ENCODE measurements around the gene RIPK1.
"Not testable (repeated sequence)": the region's sequence is repeated elsewhere in the genome, so short reads cannot be mapped to it uniquely, and the experiment has no call there.

The RIPK1 gene

GRCh38 chr6:3045777-3046176, 22.5 kb upstream of the RIPK1 start:
- DNase-seq (ENCODE audit: low read depth), result no peak

- DNase-seq (ENCODE audit: low read depth), result no peak
Observed at GRCh38 chr6:3046295-3046694, 22.0 kb upstream of the RIPK1 start.

- DNase-seq (ENCODE audit: low read depth), result not testable (repeated sequence)
Observed at GRCh38 chr6:3048009-3048408, 20.3 kb upstream of the RIPK1 start.

DNA sequence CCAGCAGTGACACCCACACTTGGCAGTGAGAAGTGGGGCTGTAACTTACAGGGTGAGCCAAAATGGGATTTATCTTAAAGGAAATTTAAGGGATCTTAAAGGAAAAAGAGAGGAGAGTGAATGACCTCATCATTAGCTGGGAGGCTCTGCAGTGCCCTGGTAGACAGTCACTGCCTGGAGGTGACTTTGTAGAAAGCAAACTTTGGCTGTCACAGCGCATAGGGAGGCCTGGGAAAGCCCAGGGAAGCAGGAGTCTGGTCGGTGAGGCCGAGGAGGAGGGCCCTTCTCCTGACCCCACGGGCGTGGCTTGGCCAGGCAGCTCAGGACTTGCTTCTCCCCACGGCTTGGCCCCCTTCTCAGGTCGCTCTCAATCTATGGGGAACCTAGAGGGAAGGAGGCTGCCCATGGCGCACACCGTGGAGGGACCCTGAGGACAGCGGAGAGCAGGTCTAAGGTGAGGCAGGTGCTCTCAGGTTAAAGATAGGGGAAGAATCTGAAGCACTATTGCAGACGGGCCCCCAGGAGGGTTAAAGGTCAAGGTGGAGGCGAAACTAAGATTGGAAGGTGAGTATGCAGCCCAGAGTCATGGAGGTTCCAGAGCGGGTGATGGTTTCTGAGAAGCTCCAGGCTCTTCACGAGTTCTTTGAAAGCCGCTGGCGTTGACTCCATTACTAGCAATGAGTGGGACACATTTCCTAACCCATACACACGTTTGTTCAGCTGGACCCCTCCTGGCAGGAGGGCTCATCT, 15.6 kb upstream of the RIPK1 start:
- DNase-seq (ENCODE audit: low read depth), result no peak

GRCh38 chr6:3053231-3053508, 15.1 kb upstream of the RIPK1 start:
- no peak for DNase-seq (ENCODE audit: low read depth)

DNA sequence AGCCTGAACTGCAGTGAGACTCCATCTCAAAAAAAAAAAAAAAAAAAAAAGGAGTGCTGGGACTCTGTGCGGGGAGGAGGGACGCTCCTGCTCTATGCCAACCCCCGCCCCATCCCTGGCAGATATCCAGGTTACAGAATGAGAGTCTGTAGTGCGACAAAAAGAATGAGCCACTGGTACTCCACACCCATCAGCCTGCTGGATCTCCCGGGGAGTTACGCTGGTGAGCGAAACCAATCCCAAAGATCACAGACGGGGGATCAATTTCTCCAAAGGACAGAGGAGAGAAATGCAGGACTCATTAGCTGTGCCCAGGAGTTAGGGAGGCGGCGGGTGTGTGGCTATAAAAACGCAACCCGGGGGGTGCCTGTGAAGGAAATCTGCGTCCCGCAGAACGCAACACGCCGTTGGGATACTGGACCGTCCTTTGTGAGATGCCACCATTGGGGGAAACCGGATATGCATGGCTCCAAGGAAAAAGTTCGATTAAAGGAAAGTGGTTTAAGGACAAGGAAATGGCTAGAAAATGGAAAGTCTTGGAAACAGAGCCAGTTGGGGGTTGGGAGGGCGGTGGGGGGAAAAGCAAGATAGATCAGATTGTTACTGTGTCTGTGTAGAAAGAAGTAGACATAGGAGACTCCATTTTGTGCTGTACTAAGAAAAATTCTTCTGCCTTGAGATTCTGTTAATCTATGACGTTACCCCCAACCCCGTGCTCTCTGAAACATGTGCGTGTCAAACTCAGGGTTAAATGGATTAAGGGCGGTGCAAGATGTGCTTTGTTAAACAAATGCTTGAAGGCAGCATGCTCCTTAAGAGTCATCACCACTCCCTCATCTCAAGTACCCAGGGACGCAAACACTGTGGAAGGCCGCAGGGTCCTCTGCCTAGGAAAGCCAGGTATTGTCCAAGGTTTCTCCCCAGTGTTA, 13.8 kb upstream of the RIPK1 start:
- not testable (repeated sequence) for DNase-seq (ENCODE audit: low read depth)

GRCh38 chr6:3055158-3055499, 13.2 kb upstream of the RIPK1 start:
- not testable (repeated sequence) for DNase-seq (ENCODE audit: low read depth)

DNA sequence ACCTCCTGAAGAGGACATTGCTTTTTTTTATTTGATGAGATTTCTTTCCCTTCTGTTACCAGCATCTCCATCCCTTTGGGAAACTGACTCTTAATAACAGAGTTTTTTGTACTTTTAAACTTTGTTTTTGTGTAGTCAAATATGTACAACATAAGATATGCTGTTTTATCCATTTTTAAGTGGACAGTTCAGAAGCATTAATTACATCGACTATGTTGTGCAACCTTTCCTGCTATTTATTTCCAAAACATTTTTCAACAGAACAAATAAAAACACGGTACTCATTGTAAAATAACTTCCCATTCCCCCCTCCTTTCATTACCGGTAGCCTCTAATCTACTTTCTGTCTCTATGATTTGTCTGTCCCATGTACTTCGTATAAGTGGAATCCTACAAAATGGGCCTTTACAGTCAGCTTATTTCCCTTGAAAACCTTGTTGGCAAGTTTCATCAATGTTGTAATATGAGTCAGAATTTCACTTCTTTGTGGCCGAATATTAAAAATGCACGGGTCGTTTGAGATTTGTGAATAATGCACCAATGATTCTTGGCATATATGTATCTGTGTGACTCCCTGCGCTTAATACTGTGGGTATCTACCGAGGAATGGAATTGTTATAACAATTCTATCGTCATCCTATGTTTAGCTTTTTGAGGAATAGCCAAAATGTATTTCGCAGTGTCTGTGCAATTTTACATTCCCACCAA, 11.1 kb upstream of the RIPK1 start:
- no peak for DNase-seq (ENCODE audit: low read depth)

DNA sequence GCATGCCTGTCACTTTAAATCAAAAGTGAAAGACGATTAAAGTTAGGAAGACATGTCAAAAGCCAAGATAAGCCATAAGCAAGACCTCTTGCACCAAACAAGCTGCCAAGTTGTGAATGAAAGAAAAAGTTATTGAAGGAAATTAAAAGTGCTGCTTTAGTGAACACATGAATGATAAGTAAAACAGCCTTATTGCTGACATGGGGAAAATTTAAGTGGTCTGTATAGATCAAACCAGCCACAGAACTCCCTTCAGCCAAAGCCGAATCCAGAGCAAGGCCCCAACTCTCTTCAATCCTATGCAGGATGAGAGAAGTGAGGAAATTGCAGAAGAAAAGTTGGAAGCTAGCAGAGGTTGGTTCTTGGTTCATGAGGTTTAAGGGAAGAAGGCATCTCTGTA, 9.3 kb upstream of the RIPK1 start:
- no peak for DNase-seq (ENCODE audit: low read depth)

GRCh38 chr6:3060092-3060491, 8.2 kb upstream of the RIPK1 start:
- not testable (repeated sequence) for DNase-seq (ENCODE audit: low read depth)

GRCh38 chr6:3061501-3061941, 6.8 kb upstream of the RIPK1 start:
- DNase-seq (ENCODE audit: low read depth), result no peak

DNA sequence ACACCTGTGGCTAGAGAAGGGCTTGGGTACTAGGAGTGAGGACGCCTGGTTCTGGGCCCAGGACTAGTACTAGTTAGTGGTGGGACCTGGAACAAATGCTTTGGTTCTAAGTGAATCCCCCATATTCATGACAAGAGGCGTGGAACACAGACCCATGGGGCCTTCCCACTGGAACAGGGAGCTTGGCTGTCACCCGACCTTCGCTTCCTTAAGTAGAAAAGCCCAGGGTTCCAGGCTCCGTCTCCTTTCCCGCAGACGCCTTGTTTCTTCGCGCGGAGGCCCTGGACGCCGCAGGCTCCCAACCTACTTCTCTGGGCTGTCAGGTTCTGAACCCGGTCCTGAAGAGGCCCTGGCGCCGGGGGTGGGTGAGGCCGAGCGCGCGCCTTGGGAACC, 5.0 kb upstream of the RIPK1 start:
- DNase-seq (ENCODE audit: low read depth), result not testable (repeated sequence)

GRCh38 chr6:3063733-3064700, 4.3 kb upstream of the RIPK1 start:
- peak; percentile 86 for DNase-seq (ENCODE audit: low read depth)

- DNase-seq (ENCODE audit: low read depth), result no peak
Observed at GRCh38 chr6:3071568-3071967, 3.3 kb downstream of the RIPK1 start.

DNA sequence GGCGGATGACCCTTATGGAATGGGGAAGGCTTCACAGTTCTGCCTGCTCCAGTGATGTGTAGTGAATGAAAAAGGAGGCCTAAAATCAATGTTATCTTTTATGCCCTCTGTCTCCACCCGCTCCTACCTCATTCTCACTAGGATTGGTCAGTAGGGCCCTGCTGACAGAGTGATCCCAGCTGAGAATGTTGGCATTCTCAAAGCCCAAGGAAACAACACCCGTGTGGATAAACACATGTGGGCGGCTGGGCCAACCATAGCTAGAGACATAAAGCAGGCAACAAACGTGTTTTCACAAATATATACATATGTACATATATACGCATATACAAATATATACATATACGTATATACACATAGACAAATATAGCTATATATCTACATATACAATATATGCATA, 4.5 kb downstream of the RIPK1 start:
- DNase-seq (ENCODE audit: low read depth), result no peak

- DNase-seq (ENCODE audit: low read depth), result no peak
Observed at GRCh38 chr6:3073382-3073781, 5.1 kb downstream of the RIPK1 start.

- no peak for DNase-seq (ENCODE audit: low read depth)
Observed at GRCh38 chr6:3075772-3076113, 7.4 kb downstream of the RIPK1 start.

GRCh38 chr6:3076320-3076719, 8.0 kb downstream of the RIPK1 start:
- no peak for DNase-seq (ENCODE audit: low read depth)

GRCh38 chr6:3077430-3077829, 9.1 kb downstream of the RIPK1 start:
- no peak for DNase-seq (ENCODE audit: low read depth)

GRCh38 chr6:3078952-3079351, 10.7 kb downstream of the RIPK1 start:
- not testable (repeated sequence) for DNase-seq (ENCODE audit: low read depth)

- no peak for DNase-seq (ENCODE audit: low read depth)
Observed at GRCh38 chr6:3079682-3080081, 11.4 kb downstream of the RIPK1 start.

DNA sequence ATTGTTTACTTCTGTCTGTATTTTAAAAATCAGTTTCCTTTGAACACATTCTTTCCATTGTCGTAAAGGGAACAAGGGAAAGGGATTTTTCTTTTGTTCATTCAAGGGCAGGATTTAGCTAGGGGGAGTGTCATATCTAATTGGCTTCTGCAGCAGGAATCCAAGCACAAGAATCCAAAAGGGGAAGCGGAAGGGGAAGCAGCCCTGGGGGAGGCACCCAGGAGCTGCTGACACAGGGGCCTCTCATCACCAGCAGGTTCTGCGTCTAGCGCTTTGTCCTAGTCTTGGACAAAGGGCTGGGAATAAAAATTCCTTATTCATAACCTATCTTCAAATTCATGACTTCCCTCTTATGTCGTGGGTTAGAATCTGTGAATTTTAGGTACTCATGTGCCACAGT, 13.7 kb downstream of the RIPK1 start:
- DNase-seq (ENCODE audit: low read depth), result no peak
